ENCODE measurements around the gene NPB.

The NPB gene

GRCh38 chr17:81902023-81902652 is at the start of gene NPB:
Gene NPB (plus strand): TSS chr17:81902238. CDS start chr17:81902278, 40 bp downstream.
- DNase-seq: no peak

GRCh38 chr17:81854974-81855774 is 46.9 kb upstream of the NPB start:
- no peak for DNase-seq

GRCh38 chr17:81858170-81858966 is 43.7 kb upstream of the NPB start:
- no peak for DNase-seq

- DNase-seq: no peak
Measured at GRCh38 chr17:81858967-81859905, 42.8 kb upstream of the NPB start.

- DNase-seq: no peak
Measured at GRCh38 chr17:81859906-81860755, 41.9 kb upstream of the NPB start, which contains the start of gene P4HB. Gene P4HB (minus strand): TSS chr17:81860535. CDS start chr17:81860471, 64 bp downstream.

GRCh38 chr17:81860756-81861568 is 41.1 kb upstream of the NPB start:
- DNase-seq: peak; percentile 99

- DNase-seq: no peak
Measured at GRCh38 chr17:81863123-81863675, 38.8 kb upstream of the NPB start.

- no peak for DNase-seq
Measured at GRCh38 chr17:81863833-81864768, 37.9 kb upstream of the NPB start.

- no peak for DNase-seq
Measured at GRCh38 chr17:81865358-81865732, 36.7 kb upstream of the NPB start.

GRCh38 chr17:81865733-81866439 is 36.2 kb upstream of the NPB start:
- no peak for DNase-seq

GRCh38 chr17:81866440-81867169 is 35.4 kb upstream of the NPB start:
- no peak for DNase-seq

- DNase-seq: no peak
Measured at GRCh38 chr17:81867170-81867990, 34.7 kb upstream of the NPB start.

- no peak for DNase-seq
Measured at GRCh38 chr17:81867991-81868673, 33.9 kb upstream of the NPB start.

- no peak for DNase-seq
Measured at GRCh38 chr17:81868674-81869220, 33.3 kb upstream of the NPB start.

- no peak for DNase-seq
Measured at GRCh38 chr17:81869221-81870130, 32.6 kb upstream of the NPB start.

All from NCI-H748 treated with DMSO at 0.1 percent for 48 hours (cell line).